Aorta (tissue), 5 donors: ENCODE measurements around the gene PSMD1. TPM values are rescaled to one million over a fixed set of nuclear protein-coding genes. Genes with fewer than 3 reads are reported as not detected.

Experiments
- ATAC-seq: fragments of 200-7000 bp; cut with Tn5 transposase; one replicate; pipeline ENCODE4 v1.9.1; 2022; ENCODE audit warnings: moderate library complexity; ENCODE audit not compliant: low FRiP score
- DNase-seq, 2 donors: peaks; one replicate each; pipeline ENCODE4 v3.0.0-alpha.2; 2020
- H3K27ac ChIP-seq, 2 donors: one replicate each; pipeline ENCODE4 v1.5.1; 2013; ENCODE audit warnings: low read length in 2 of 2, mild to moderate bottlenecking in 2 of 2, moderate library complexity in 2 of 2, control low read depth in 1 of 2, inconsistent platforms in 1 of 2, low read depth in 1 of 2
- H3K27me3 ChIP-seq, 2 donors: one replicate each; pipeline ENCODE4 v1.6.1; 2013; ENCODE audit warnings: control low read depth in 1 of 2, low read length in 1 of 2, mild to moderate bottlenecking in 1 of 2, moderate library complexity in 1 of 2; ENCODE audit not compliant: insufficient read depth in 2 of 2, control insufficient read depth in 1 of 2
- H3K36me3 ChIP-seq, 2 donors: one replicate each; pipeline ENCODE4 v1.6.1; 2013; ENCODE audit warnings: control low read depth in 1 of 2, low read length in 1 of 2, mild to moderate bottlenecking in 1 of 2; ENCODE audit not compliant: insufficient read depth in 2 of 2, control insufficient read depth in 1 of 2
- H3K4me1 ChIP-seq, 2 donors: one replicate each; pipeline ENCODE4 v1.6.1; 2013; ENCODE audit warnings: low read length in 2 of 2, control low read depth in 1 of 2, mild to moderate bottlenecking in 1 of 2, moderate library complexity in 1 of 2; ENCODE audit not compliant: insufficient read depth in 2 of 2, control insufficient read depth in 1 of 2
- H3K4me3 ChIP-seq, 2 donors: one replicate each; pipeline ENCODE4 v1.5.1; 2013; ENCODE audit warnings: low read length in 2 of 2, control low read depth in 1 of 2, mild to moderate bottlenecking in 1 of 2
- H3K9me3 ChIP-seq: one replicate; pipeline ENCODE4 v1.6.1; 2013; ENCODE audit warnings: mild to moderate bottlenecking, low read length; ENCODE audit not compliant: control insufficient read depth
- WGBS, 2 donors: extraction: QIAGEN DNeasy Blood & Tissue Kit; methylation state at CpG; one replicate each; pipeline ENCODE4 v1.1.7; 2013; 5-methylcytosine and 5-hydroxymethylcytosine counted together
- intact Hi-C, 2 donors: fragments of 100-400 bp; cut with DNase I; formaldehyde crosslinking; loops; one replicate each; pipeline versions ENCODE4 v1.14.2 to v1.15.0; 2022
- polyA plus RNA-seq, 2 donors: library from polyadenylated mRNA; stranded (reverse); fragments of 200-250 nt; gene quantifications; one replicate each; pipeline ENCODE4 v1.2.3, GENCODE V29; 2013
- total RNA-seq, 2 donors: library from RNA; stranded (reverse); fragmentation: NEBNext Ultra II Directional; extraction: Animal tissue kit (Norgen Biotek cat#: 25700); gene quantifications; one replicate each; pipeline ENCODE4 v1.2.1, GENCODE V29; 2021
- donor health status: healthy with polysubstance abuse.
- donor health status: Bipolar disorder and iron deficiency.
- donor health status: DM: no; HTN: no; CAD: no.
- donor health status: DM: no; HTN: no; CAD: no.
- donor health status: DM: yes; HTN: yes; CAD: no.

Gene PSMD1
- total and polyA plus RNA-seq, 4 donors, result 27.8 to 69.7 (median 51.5) TPM

DNA sequence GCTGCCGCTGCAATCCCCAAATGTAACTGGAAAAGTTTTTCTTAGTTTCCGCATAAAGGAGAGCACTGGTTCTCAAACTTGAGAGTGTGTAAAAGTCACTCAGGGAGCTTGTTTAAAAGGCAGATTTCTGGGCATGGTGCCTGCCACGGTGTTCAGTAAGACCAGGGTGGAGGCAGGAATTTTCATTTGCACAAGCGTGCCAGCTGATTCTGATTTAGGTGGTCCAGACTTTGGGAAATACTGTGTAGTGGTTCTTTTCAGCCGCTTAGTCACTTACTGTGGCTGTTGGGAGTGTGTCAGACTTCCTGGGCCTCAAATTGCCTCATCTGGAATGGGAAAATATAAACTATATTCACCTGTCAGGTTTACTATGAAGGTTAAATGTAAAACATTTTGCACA lies 142.6 kb downstream of the PSMD1 start:
- H3K36me3 ChIP-seq, result no peaks in the 10 kb centered on the region
- ATAC-seq (no peak), DNase-seq (no peak)
- intact Hi-C loops, result no loop called here
- H3K27ac ChIP-seq, result peak overlapping the region; percentile 2 to 29
- H3K4me1 ChIP-seq, result peaks cover 0 to 4% of the 10 kb centered on the region in 2 donors
- no peaks in the 10 kb centered on the region for H3K9me3 ChIP-seq
- WGBS, 2 donors, result 6 to 9% methylated on average over 5 of the region's 5 CpGs
- peak overlapping the region; percentile 39 to 72 for H3K4me3 ChIP-seq
- H3K27me3 ChIP-seq, result no peaks in the 10 kb centered on the region

GRCh38 chr2:231200805-231201474 lies 144.3 kb downstream of the PSMD1 start:
- no peaks in the 10 kb centered on the region for H3K27me3 ChIP-seq

GRCh38 chr2:231201475-231201814 lies 144.8 kb downstream of the PSMD1 start:
- Histone ChIP-seq H3K36me3 (peaks cover 0 to 4% of the 10 kb centered on the region in 2 donors), H3K9me3 (no peaks in the 10 kb centered on the region), H3K27me3 (no peaks in the 10 kb centered on the region), H3K27ac (no peak overlapping the region), H3K4me3 (no peak overlapping the region), H3K4me1 (peaks cover 0 to 4% of the 10 kb centered on the region in 2 donors)
- ATAC-seq, result no peak
- DNase-seq, result no peak
- 77 to 78% methylated on average over 4 of the region's 4 CpGs for WGBS, 2 donors
- intact Hi-C loops, result no loop called here

More at GRCh38 chr2:231200805-231201474, 144.3 kb downstream of the PSMD1 start:
- intact Hi-C loops, result no loop called here
- Histone ChIP-seq H3K4me3 (no peak overlapping the region), H3K36me3 (peaks cover 0 to 4% of the 10 kb centered on the region in 2 donors), H3K9me3 (no peaks in the 10 kb centered on the region), H3K4me1 (peaks cover 0 to 4% of the 10 kb centered on the region in 2 donors), H3K27ac (no peak overlapping the region)
- ATAC-seq (no peak), DNase-seq (no peak)
- WGBS, 2 donors, result 92 to 93% methylated on average over 3 of the region's 3 CpGs

- H3K9me3 ChIP-seq, result no peaks in the 10 kb centered on the region
- WGBS, 2 donors, result 93 to 96% methylated on average over 7 of the region's 7 CpGs
- H3K4me1 ChIP-seq, result no peaks in the 10 kb centered on the region
- peak overlapping the region in 1 of 2 donors; percentile 13 for H3K27ac ChIP-seq
- H3K4me3 ChIP-seq, result no peak overlapping the region
- intact Hi-C loops, result no loop called here
- peaks cover 2 to 9% of the 10 kb centered on the region in 2 donors for H3K36me3 ChIP-seq
- DNase-seq (no peak), ATAC-seq (no peak)
- no peaks in the 10 kb centered on the region for H3K27me3 ChIP-seq
Observed at GRCh38 chr2:231203087-231203486, 146.4 kb downstream of the PSMD1 start.

GRCh38 chr2:231204146-231204545 lies 147.5 kb downstream of the PSMD1 start:
- Histone ChIP-seq H3K9me3 (no peaks in the 10 kb centered on the region), H3K4me1 (no peaks in the 10 kb centered on the region), H3K27ac (no peak overlapping the region), H3K36me3 (peaks cover 2 to 12% of the 10 kb centered on the region in 2 donors), H3K27me3 (no peaks in the 10 kb centered on the region), H3K4me3 (no peak overlapping the region)
- WGBS, 2 donors, result 96 to 97% methylated on average over 3 of the region's 3 CpGs
- DNase-seq, result no peak
- no peak for ATAC-seq
- intact Hi-C loops, result no loop called here

DNA sequence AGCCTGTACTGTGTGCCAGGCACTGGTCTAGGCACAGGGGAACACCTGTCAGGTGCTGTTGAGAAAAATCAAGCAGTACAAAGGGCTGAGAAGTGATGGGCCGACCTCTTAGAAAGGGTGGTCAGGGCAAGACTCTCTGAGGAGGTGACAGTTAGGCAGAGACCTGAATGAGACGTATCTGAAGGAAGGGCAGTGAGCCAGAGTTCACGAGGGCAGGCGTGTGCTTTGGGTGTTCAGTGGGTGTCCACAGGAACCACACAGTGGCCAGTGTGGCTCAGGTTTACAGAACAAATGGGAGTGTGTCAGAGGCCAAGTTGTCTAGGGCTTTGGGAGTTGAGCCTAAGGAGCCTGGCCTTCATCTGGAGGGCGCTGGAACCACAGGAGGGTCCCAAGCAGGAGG lies 147.9 kb downstream of the PSMD1 start:
- Histone ChIP-seq H3K27me3 (no peaks in the 10 kb centered on the region), H3K27ac (no peak overlapping the region), H3K36me3 (peaks cover 2 to 12% of the 10 kb centered on the region in 2 donors), H3K4me3 (no peak overlapping the region), H3K9me3 (no peaks in the 10 kb centered on the region), H3K4me1 (no peaks in the 10 kb centered on the region)
- DNase-seq (no peak), ATAC-seq (no peak)
- 91 to 92% methylated on average over 5 of the region's 5 CpGs for WGBS, 2 donors
- intact Hi-C loops, result no loop called here

GRCh38 chr2:231207734-231208133 lies 151.1 kb downstream of the PSMD1 start:
- no peak overlapping the region for H3K27ac ChIP-seq
- no peaks in the 10 kb centered on the region for H3K27me3 ChIP-seq
- no peak for ATAC-seq
- H3K4me3 ChIP-seq, result no peak overlapping the region
- peaks cover 2 to 12% of the 10 kb centered on the region in 2 donors for H3K36me3 ChIP-seq
- no peak for DNase-seq
- no peaks in the 10 kb centered on the region for H3K9me3 ChIP-seq
- intact Hi-C loops, result no loop called here
- H3K4me1 ChIP-seq, result no peaks in the 10 kb centered on the region
- 85 to 86% methylated on average over 4 of the region's 4 CpGs for WGBS, 2 donors

DNA sequence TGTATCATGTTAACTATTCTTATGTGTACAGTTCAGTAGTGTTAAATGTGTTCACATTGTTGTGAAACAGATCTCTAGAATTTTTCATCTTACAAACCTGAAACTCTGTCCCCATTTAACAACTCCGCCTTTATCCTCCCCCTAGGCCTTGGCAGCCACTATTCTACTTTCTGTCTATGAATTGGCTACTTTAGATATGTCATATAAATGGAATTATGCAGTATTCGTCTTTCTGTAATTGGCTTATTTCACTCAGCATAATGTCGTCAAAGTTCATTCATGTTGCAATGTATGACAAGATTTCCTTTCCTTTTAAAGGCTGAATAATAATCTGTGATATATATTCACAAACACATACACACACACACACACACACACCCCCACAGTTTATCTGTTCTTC lies 154.1 kb downstream of the PSMD1 start:
- 66 to 75% methylated on average over 3 of the region's 3 CpGs for WGBS, 2 donors
- ATAC-seq (no peak), DNase-seq (no peak)
- no peak overlapping the region for H3K4me3 ChIP-seq
- H3K9me3 ChIP-seq, result no peaks in the 10 kb centered on the region
- intact Hi-C loops, result no loop called here
- no peak overlapping the region for H3K27ac ChIP-seq
- H3K27me3 ChIP-seq, result no peaks in the 10 kb centered on the region
- no peaks in the 10 kb centered on the region for H3K4me1 ChIP-seq
- H3K36me3 ChIP-seq, result peaks cover 6 to 8% of the 10 kb centered on the region in 2 donors

DNA sequence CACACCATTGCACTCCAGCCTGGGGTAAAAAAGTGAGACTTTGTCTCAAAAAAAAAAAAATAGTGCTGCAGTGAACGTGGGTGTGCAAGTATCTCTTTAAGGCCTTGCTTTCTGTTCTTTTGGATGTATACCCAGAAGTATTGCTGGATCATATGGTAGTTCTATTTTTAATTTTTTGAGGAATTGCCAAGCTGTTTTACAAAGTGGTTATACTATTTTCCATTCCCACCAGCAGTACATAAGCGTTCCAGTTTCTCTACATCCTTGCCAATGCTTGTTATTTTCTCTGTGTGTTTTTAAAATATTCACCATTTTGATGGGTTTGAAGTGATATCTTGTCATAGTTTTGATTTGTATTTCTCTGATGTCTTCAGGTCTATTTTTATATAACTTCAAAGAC lies 154.8 kb downstream of the PSMD1 start:
- DNase-seq, result no peak
- Histone ChIP-seq H3K27ac (peak overlapping the region in 1 of 2 donors; percentile 58), H3K27me3 (no peaks in the 10 kb centered on the region), H3K4me1 (no peaks in the 10 kb centered on the region), H3K36me3 (peaks cover 8% of the 10 kb centered on the region in 2 donors), H3K4me3 (no peak overlapping the region), H3K9me3 (no peaks in the 10 kb centered on the region)
- WGBS, 2 donors, result 6 to 20% methylated on average over 2 of the region's 2 CpGs
- intact Hi-C loops, result no loop called here
- no peak for ATAC-seq
